Inflammatory macrophage treated with lipopolysaccharide for 1 hour (primary cell): ENCODE measurements around the gene PPP2R5B.

Experiments
- DNase-seq, 2 donors: peaks; one replicate each; pipeline ENCODE4 v3.0.0-alpha.2; 2020 to 2022

PPP2R5B gene

GRCh38 chr11:64909653-64910343 is 14.7 kb upstream of the PPP2R5B start:
- no peak for DNase-seq

- no peak for DNase-seq
Measured at GRCh38 chr11:64910451-64911093, 13.9 kb upstream of the PPP2R5B start.

- DNase-seq, result no peak
Measured at GRCh38 chr11:64911142-64911541, 13.3 kb upstream of the PPP2R5B start.

- DNase-seq, result no peak
Measured at GRCh38 chr11:64911689-64912088, 12.8 kb upstream of the PPP2R5B start.

- DNase-seq, result no peak
Measured at GRCh38 chr11:64913171-64913727, 11.2 kb upstream of the PPP2R5B start.

GRCh38 chr11:64914123-64914522 is 10.4 kb upstream of the PPP2R5B start:
- DNase-seq, result no peak

GRCh38 chr11:64915376-64915887 is 9.1 kb upstream of the PPP2R5B start:
- DNase-seq, result no peak

- DNase-seq, result peak; percentile 52 to 65
Measured at GRCh38 chr11:64916040-64916774, 8.3 kb upstream of the PPP2R5B start.

- DNase-seq, result peak; percentile 99 to 100
Measured at GRCh38 chr11:64916775-64917662, 7.5 kb upstream of the PPP2R5B start, which contains the start of gene ATG2A. Gene ATG2A, minus strand, starts transcription at chr11:64917209. Its CDS starts 74 bp downstream, at chr11:64917135.

- no peak for DNase-seq
Measured at GRCh38 chr11:64917663-64917995, 6.9 kb upstream of the PPP2R5B start.

GRCh38 chr11:64918017-64918416 is 6.5 kb upstream of the PPP2R5B start:
- DNase-seq, result no peak

- DNase-seq, result no peak
Measured at GRCh38 chr11:64919627-64920026, 4.9 kb upstream of the PPP2R5B start.

- DNase-seq, result no peak
Measured at GRCh38 chr11:64920124-64920523, 4.4 kb upstream of the PPP2R5B start.

- DNase-seq, result no peak
Measured at GRCh38 chr11:64921384-64921783, 3.1 kb upstream of the PPP2R5B start.

GRCh38 chr11:64923151-64923661 is 1.3 kb upstream of the PPP2R5B start:
- no peak for DNase-seq

GRCh38 chr11:64924910-64925284 is 408 bp downstream of the PPP2R5B start:
- DNase-seq, result no peak

- no peak for DNase-seq
Measured at GRCh38 chr11:64925536-64926436, 1.3 kb downstream of the PPP2R5B start.

GRCh38 chr11:64926689-64927088 is 2.2 kb downstream of the PPP2R5B start:
- no peak for DNase-seq

- no peak for DNase-seq
Measured at GRCh38 chr11:64928957-64929356, 4.5 kb downstream of the PPP2R5B start.

GRCh38 chr11:64929625-64930024 is 5.1 kb downstream of the PPP2R5B start:
- DNase-seq, result no peak

GRCh38 chr11:64930340-64930739 is 5.9 kb downstream of the PPP2R5B start:
- no peak for DNase-seq
